ENCODE measurements around the gene DTNB.

The DTNB gene

DNA sequence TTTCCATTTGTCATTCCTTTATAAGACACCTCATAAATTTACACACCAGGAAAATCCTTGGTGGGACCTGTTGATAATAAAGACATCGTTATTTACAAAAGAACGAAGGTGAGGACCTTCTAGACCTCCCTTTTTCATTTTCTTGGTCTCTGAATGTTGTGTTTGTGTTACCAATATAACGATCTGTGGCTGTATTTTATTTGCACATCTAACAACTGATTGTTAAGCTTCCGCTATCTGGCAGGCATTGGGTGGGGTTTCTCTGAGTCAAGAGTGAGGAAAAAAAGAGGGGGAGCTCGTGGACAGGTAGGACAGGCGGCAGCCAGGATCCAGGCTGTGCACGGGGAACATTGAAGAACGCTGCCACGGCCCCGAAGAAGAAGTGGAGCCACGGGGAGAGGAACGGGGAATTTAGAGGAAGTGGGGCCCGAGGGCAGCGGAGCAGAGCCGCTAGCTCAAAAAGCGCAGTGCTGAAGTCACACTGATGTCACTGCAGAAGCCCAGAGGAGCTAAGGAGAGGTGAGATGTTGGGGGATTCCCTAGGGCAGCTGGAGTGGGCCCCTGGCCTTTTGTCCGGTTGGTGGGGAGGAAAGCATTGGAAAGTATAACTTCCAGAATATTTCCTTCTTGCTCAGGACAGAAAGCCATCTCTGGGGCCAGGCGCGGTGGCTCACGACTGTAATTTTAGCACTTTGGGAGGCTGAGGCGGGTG is 310.8 kb downstream of the DTNB start:
- Histone ChIP-seq H3K4me3 (ENCODE audit: low read depth, low read length) (no peak overlapping the region), H3K27ac (ENCODE audit: extremely low read depth, low read depth, low read length) (no peak overlapping the region), H3K36me3 (ENCODE audit: control insufficient read depth in 2 of 2, insufficient read depth in 1 of 2, low read length in 2 of 2) (no peaks in the 10 kb centered on the region), H3K4me1 (ENCODE audit: control insufficient read depth, insufficient read depth, low read length) (no peaks in the 10 kb centered on the region), H3K9me3 (ENCODE audit: control insufficient read depth, insufficient read depth, low read depth, low read length) (no peaks in the 10 kb centered on the region)
- ChIA-PET POLR2A (no interaction called here), CTCF (interaction anchor here (0.6 to 2.7 kb wide), 38 partner anchors 8 to 809 kb away, joined by 3 to 41 read pairs (median 3); partner anchors contain the start of gene DNMT3A)
- TF ChIP-seq OVOL3 (tag by site-specific recombination; IDR thresholded peaks at IDR 0.05) (no peak), SCRT2 (tag by site-specific recombination; IDR thresholded peaks at IDR 0.05) (peak; percentile 92), ZNF335 (tag by site-specific recombination; conservative IDR thresholded peaks at IDR 0.05) (peak; percentile 4; the same call in 1 of the 2 replicates), SCRT1 (tag by site-specific recombination; IDR thresholded peaks at IDR 0.05; ENCODE audit: borderline replicate concordance) (peak; percentile 16; the same call in 1 of the 2 replicates), ZNF121 (tag by site-specific recombination; IDR thresholded peaks at IDR 0.05) (no peak)

DNA sequence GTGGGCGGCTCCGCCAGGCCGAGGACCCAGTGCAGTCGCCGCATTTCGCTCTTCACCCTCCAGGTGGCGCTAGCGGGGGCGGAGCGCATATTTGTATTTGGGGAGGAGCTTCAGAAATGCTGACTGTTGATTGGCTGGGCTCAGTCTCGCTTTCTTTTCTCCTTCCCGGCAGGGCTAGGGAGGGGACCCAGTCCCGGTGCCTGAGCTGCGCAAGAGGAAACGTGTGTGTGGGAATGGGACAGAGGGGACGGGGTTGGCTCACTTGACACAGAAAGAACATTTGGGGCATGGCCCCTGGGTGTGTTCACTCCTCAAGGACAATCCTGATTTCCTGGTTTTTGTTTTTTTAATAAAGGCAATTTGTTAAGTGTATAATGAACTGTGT is 311.3 kb downstream of the DTNB start:
- CTCF ChIA-PET, result interaction anchor here (0.6 to 2.7 kb wide), 37 partner anchors 8 to 809 kb away, joined by 3 to 41 read pairs (median 3); partner anchors contain the start of gene DNMT3A
- TF ChIP-seq, protein P1, sequence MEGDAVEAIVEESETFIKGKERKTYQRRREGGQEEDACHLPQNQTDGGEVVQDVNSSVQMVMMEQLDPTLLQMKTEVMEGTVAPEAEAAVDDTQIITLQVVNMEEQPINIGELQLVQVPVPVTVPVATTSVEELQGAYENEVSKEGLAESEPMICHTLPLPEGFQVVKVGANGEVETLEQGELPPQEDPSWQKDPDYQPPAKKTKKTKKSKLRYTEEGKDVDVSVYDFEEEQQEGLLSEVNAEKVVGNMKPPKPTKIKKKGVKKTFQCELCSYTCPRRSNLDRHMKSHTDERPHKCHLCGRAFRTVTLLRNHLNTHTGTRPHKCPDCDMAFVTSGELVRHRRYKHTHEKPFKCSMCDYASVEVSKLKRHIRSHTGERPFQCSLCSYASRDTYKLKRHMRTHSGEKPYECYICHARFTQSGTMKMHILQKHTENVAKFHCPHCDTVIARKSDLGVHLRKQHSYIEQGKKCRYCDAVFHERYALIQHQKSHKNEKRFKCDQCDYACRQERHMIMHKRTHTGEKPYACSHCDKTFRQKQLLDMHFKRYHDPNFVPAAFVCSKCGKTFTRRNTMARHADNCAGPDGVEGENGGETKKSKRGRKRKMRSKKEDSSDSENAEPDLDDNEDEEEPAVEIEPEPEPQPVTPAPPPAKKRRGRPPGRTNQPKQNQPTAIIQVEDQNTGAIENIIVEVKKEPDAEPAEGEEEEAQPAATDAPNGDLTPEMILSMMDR (tag by site-specific recombination; IDR thresholded peaks at IDR 0.05), result peak; percentile 92
- TF ChIP-seq ZNF548 (tag by site-specific recombination; IDR thresholded peaks at IDR 0.05) (no peak), TCF7L2 (IDR thresholded peaks at IDR 0.05; ENCODE audit: borderline replicate concordance, low read depth, low read length) (no peak), ZNF302 (tag by site-specific recombination; IDR thresholded peaks at IDR 0.05; ENCODE audit: low read depth) (no peak), ZBTB8A (tag by site-specific recombination; IDR thresholded peaks at IDR 0.05) (no peak), EGR2 (tag by site-specific recombination; IDR thresholded peaks at IDR 0.05; ENCODE audit: low read depth) (0 out of 2 replicates have a peak, but pooled peaks have one; percentile 21), ZNF600 (tag by site-specific recombination; IDR thresholded peaks at IDR 0.05) (peak; percentile 77), IKZF3 (tag by site-specific recombination; IDR thresholded peaks at IDR 0.05) (peak; percentile 70), SP2 (tag by site-specific recombination; IDR thresholded peaks at IDR 0.05) (peak; percentile 72), ZNF23 (tag by site-specific recombination; IDR thresholded peaks at IDR 0.05; ENCODE audit: borderline replicate concordance) (no peak), ZNF211 (tag by site-specific recombination; IDR thresholded peaks at IDR 0.05; ENCODE audit: low read depth) (no peak), ZNF335 (tag by site-specific recombination; conservative IDR thresholded peaks at IDR 0.05) (peak; percentile 87), ZNF623 (tag by site-specific recombination; IDR thresholded peaks at IDR 0.05) (no peak), ZNF292 (tag by site-specific recombination; IDR thresholded peaks at IDR 0.05; ENCODE audit: borderline replicate concordance, low read depth) (no peak)
- TF ChIP-seq, protein P2, sequence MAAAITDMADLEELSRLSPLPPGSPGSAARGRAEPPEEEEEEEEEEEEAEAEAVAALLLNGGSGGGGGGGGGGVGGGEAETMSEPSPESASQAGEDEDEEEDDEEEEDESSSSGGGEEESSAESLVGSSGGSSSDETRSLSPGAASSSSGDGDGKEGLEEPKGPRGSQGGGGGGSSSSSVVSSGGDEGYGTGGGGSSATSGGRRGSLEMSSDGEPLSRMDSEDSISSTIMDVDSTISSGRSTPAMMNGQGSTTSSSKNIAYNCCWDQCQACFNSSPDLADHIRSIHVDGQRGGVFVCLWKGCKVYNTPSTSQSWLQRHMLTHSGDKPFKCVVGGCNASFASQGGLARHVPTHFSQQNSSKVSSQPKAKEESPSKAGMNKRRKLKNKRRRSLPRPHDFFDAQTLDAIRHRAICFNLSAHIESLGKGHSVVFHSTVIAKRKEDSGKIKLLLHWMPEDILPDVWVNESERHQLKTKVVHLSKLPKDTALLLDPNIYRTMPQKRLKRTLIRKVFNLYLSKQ (tag by site-specific recombination; IDR thresholded peaks at IDR 0.05; ENCODE audit: borderline replicate concordance), result no peak
- TF ChIP-seq, protein P3, sequence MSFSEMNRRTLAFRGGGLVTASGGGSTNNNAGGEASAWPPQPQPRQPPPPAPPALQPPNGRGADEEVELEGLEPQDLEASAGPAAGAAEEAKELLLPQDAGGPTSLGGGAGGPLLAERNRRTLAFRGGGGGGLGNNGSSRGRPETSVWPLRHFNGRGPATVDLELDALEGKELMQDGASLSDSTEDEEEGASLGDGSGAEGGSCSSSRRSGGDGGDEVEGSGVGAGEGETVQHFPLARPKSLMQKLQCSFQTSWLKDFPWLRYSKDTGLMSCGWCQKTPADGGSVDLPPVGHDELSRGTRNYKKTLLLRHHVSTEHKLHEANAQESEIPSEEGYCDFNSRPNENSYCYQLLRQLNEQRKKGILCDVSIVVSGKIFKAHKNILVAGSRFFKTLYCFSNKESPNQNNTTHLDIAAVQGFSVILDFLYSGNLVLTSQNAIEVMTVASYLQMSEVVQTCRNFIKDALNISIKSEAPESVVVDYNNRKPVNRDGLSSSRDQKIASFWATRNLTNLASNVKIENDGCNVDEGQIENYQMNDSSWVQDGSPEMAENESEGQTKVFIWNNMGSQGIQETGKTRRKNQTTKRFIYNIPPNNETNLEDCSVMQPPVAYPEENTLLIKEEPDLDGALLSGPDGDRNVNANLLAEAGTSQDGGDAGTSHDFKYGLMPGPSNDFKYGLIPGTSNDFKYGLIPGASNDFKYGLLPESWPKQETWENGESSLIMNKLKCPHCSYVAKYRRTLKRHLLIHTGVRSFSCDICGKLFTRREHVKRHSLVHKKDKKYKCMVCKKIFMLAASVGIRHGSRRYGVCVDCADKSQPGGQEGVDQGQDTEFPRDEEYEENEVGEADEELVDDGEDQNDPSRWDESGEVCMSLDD (tag by site-specific recombination; IDR thresholded peaks at IDR 0.05), result no peak
- TF ChIP-seq, protein P4, sequence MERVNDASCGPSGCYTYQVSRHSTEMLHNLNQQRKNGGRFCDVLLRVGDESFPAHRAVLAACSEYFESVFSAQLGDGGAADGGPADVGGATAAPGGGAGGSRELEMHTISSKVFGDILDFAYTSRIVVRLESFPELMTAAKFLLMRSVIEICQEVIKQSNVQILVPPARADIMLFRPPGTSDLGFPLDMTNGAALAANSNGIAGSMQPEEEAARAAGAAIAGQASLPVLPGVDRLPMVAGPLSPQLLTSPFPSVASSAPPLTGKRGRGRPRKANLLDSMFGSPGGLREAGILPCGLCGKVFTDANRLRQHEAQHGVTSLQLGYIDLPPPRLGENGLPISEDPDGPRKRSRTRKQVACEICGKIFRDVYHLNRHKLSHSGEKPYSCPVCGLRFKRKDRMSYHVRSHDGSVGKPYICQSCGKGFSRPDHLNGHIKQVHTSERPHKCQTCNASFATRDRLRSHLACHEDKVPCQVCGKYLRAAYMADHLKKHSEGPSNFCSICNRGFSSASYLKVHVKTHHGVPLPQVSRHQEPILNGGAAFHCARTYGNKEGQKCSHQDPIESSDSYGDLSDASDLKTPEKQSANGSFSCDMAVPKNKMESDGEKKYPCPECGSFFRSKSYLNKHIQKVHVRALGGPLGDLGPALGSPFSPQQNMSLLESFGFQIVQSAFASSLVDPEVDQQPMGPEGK (tag by site-specific recombination; IDR thresholded peaks at IDR 0.05), result peak; percentile 28; the same call in 1 of the 2 replicates
- TF ChIP-seq, protein P5, sequence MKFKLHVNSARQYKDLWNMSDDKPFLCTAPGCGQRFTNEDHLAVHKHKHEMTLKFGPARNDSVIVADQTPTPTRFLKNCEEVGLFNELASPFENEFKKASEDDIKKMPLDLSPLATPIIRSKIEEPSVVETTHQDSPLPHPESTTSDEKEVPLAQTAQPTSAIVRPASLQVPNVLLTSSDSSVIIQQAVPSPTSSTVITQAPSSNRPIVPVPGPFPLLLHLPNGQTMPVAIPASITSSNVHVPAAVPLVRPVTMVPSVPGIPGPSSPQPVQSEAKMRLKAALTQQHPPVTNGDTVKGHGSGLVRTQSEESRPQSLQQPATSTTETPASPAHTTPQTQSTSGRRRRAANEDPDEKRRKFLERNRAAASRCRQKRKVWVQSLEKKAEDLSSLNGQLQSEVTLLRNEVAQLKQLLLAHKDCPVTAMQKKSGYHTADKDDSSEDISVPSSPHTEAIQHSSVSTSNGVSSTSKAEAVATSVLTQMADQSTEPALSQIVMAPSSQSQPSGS (tag by site-specific recombination; IDR thresholded peaks at IDR 0.05; ENCODE audit: low read depth), result no peak
- TF ChIP-seq, protein P6, sequence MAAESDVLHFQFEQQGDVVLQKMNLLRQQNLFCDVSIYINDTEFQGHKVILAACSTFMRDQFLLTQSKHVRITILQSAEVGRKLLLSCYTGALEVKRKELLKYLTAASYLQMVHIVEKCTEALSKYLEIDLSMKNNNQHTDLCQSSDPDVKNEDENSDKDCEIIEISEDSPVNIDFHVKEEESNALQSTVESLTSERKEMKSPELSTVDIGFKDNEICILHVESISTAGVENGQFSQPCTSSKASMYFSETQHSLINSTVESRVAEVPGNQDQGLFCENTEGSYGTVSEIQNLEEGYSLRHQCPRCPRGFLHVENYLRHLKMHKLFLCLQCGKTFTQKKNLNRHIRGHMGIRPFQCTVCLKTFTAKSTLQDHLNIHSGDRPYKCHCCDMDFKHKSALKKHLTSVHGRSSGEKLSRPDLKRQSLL (tag by site-specific recombination; IDR thresholded peaks at IDR 0.05), result no peak

More for the DNA sequence above, 311.3 kb downstream of the DTNB start:
- H3K9me3 ChIP-seq (ENCODE audit: control insufficient read depth, insufficient read depth, low read depth, low read length), result no peaks in the 10 kb centered on the region
- POLR2A ChIA-PET, result no interaction called here
- H3K27ac ChIP-seq (ENCODE audit: extremely low read depth, low read depth, low read length), result no peak overlapping the region
- no peaks in the 10 kb centered on the region for H3K36me3 ChIP-seq (ENCODE audit: control insufficient read depth in 2 of 2, insufficient read depth in 1 of 2, low read length in 2 of 2)
- H3K4me1 ChIP-seq (ENCODE audit: control insufficient read depth, insufficient read depth, low read length), result no peaks in the 10 kb centered on the region
- no peak overlapping the region for H3K4me3 ChIP-seq (ENCODE audit: low read depth, low read length)
